GM12878 (cell line): ENCODE results near the gene MYLK3.

Experiments used
- BCLAF1 ChIP-seq: fragments of 450-650 bp; IDR thresholded peaks from 2 replicates; pipeline ENCODE4 v1.6.1; 2017; ENCODE audit warnings: antibody characterized with exemption, mild to moderate bottlenecking, moderate library complexity
- CTCF ChIP-seq, 3 experiments: IDR thresholded peaks in 2 of 3; conservative IDR thresholded peaks in 1 of 3; 2 replicates each; pipeline ENCODE4 v1.5.1; 2011; ENCODE audit warnings: low read depth in 3 of 3, low read length in 3 of 3, mild to moderate bottlenecking in 3 of 3, control low read depth in 2 of 3, moderate library complexity in 2 of 3, inconsistent platforms in 1 of 3, mixed read lengths in 1 of 3; ENCODE audit not compliant: control insufficient read depth in 2 of 3, insufficient read depth in 1 of 3; ENCODE audit errors: extremely low read depth in 1 of 3
- CUX1 ChIP-seq: IDR thresholded peaks from 2 replicates; pipeline ENCODE4 v1.6.1; 2012; ENCODE audit warnings: improper control_type of control experiment, low read depth, low read length; ENCODE audit not compliant: insufficient replicate concordance
- EP300 ChIP-seq, 2 experiments: fragments of 150-350 bp in 1 of 2; IDR thresholded peaks; 2 replicates each; pipeline ENCODE4 v1.6.1; 2011 to 2012; ENCODE audit warnings: low read depth in 2 of 2, low read length in 2 of 2, borderline replicate concordance in 1 of 2, improper control_type of control experiment in 1 of 2, inconsistent platforms in 1 of 2; ENCODE audit not compliant: control insufficient read depth in 1 of 2
- NR2C2 ChIP-seq: IDR thresholded peaks from 2 replicates; pipeline ENCODE4 v1.6.1; 2011; ENCODE audit warnings: borderline replicate concordance, low read depth; ENCODE audit not compliant: control insufficient read depth, insufficient read length
- POLR2A ChIP-seq: IDR thresholded peaks from 2 replicates; pipeline ENCODE4 v1.6.1; 2011; ENCODE audit warnings: low read depth, mild to moderate bottlenecking, low read length
- SRF ChIP-seq, 2 experiments: IDR thresholded peaks; 2 replicates each; pipeline ENCODE4 v1.6.1; 2011; ENCODE audit warnings: low read depth in 2 of 2, low read length in 2 of 2, mild to moderate bottlenecking in 1 of 2, moderate library complexity in 1 of 2
- TAF1 ChIP-seq: IDR thresholded peaks from 2 replicates; pipeline ENCODE4 v1.6.1; 2011; ENCODE audit warnings: mild to moderate bottlenecking, low read depth, low read length, borderline replicate concordance
- YY1 ChIP-seq: IDR thresholded peaks from 2 replicates; pipeline ENCODE4 v1.6.1; 2011; ENCODE audit warnings: low read depth, mild to moderate bottlenecking, low read length
- TF ChIP-seq, protein P1 (sequence below): fragments of 450-650 bp; formaldehyde crosslinking; IDR thresholded peaks from 2 replicates; pipeline ENCODE4 v1.4.0; 2020; ENCODE audit warnings: mild to moderate bottlenecking, moderate library complexity

GRCh38 chr16:46686815-46687473 is 61.2 kb downstream of the MYLK3 start:
- no peak for TF ChIP-seq BCLAF1
- no peak for TF ChIP-seq YY1
- TF ChIP-seq POLR2A: no peak
- no peak for TF ChIP-seq NR2C2
- no peak for TF ChIP-seq SRF (IDR thresholded peaks at IDR 0.05; ENCODE audit: low read depth in 2 of 2, low read length in 2 of 2)
- TF ChIP-seq, protein P1, sequence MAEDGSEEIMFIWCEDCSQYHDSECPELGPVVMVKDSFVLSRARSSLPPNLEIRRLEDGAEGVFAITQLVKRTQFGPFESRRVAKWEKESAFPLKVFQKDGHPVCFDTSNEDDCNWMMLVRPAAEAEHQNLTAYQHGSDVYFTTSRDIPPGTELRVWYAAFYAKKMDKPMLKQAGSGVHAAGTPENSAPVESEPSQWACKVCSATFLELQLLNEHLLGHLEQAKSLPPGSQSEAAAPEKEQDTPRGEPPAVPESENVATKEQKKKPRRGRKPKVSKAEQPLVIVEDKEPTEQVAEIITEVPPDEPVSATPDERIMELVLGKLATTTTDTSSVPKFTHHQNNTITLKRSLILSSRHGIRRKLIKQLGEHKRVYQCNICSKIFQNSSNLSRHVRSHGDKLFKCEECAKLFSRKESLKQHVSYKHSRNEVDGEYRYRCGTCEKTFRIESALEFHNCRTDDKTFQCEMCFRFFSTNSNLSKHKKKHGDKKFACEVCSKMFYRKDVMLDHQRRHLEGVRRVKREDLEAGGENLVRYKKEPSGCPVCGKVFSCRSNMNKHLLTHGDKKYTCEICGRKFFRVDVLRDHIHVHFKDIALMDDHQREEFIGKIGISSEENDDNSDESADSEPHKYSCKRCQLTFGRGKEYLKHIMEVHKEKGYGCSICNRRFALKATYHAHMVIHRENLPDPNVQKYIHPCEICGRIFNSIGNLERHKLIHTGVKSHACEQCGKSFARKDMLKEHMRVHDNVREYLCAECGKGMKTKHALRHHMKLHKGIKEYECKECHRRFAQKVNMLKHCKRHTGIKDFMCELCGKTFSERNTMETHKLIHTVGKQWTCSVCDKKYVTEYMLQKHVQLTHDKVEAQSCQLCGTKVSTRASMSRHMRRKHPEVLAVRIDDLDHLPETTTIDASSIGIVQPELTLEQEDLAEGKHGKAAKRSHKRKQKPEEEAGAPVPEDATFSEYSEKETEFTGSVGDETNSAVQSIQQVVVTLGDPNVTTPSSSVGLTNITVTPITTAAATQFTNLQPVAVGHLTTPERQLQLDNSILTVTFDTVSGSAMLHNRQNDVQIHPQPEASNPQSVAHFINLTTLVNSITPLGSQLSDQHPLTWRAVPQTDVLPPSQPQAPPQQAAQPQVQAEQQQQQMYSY (CRISPR knock-in tag): no peak
- no peak for TF ChIP-seq CUX1
- TF ChIP-seq CTCF (IDR thresholded peaks at IDR 0.05 in 2 of 3, conservative IDR thresholded peaks at IDR 0.05 in 1 of 3; ENCODE audit: control insufficient read depth in 2 of 3, extremely low read depth in 1 of 3, insufficient read depth in 1 of 3, low read depth in 3 of 3, low read length in 3 of 3): no peak
- no peak for TF ChIP-seq EP300 (IDR thresholded peaks at IDR 0.05; ENCODE audit: borderline replicate concordance in 1 of 2, control insufficient read depth in 1 of 2, low read depth in 2 of 2, low read length in 2 of 2)
- no peak for TF ChIP-seq TAF1
